ENCODE results near the gene NID1.

DNA sequence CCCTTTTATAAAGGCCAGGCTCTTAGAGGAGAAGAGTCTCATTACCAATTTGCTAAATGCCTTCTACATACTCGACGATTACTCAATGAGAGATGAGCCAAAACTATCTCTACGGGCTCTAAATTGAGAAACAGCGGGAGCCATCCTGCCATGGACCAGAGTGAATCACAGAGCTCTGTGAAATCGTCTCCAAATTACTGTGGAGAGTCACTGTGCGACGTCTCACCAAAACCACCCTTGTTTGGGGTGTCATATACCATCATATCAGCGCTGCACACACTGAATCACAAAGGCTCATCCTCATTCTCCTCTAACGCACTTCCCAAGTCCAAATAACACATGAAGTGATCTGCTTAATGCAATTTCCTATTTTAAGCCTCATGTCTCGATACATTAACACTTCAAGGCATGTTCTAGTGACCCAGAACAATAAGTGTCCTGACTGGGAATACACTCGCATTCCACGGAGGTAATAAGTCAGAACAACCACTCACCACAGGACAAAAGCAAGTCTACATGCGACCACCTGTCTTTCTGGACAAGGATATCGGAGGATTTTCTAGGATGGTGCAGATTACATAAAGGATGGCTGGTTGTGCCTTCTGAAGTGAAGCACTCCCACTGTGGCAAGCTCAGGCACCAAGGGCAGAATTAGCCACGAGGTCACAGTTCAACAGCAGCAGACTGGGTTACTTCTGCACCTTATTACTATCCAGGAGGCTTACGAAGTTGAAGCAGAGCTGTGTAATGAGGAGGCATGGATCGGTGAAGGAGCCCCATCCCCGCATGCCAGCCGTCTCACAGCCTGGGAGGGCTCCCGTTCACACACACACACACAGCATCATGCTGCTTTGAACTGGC is 44.3 kb downstream of the NID1 start:
- TF ChIP-seq EZH2 (IDR thresholded peaks at IDR 0.05) (no peak), POLR2AphosphoS5 (IDR thresholded peaks at IDR 0.05; ENCODE audit: borderline replicate concordance, low read depth, low read length) (no peak), FOXP2 (optimal IDR thresholded peaks at IDR 0.05; ENCODE audit: control extremely low read depth, extremely low read length, insufficient read depth) (no peak)

Measured in SK-N-MC (cell line).